GM19467 (cell line): ENCODE measurements around the gene VLDLR.

ENCODE experiments used
- ATAC-seq: cut with Tn5 transposase; IDR thresholded peaks from one replicate; pipeline ENCODE4 v1.9.1; 2021; ENCODE audit warnings: mild to moderate bottlenecking, moderate library complexity; ENCODE audit not compliant: unreplicated experiment

The VLDLR gene

GRCh38 chr9:2662496-2662895 lies 40.9 kb downstream of the VLDLR start:
- no peak for ATAC-seq

GRCh38 chr9:2663461-2664173 lies 42.0 kb downstream of the VLDLR start:
- ATAC-seq, result no peak

- no peak for ATAC-seq
Observed at GRCh38 chr9:2664174-2665065, 42.8 kb downstream of the VLDLR start.

- ATAC-seq, result no peak
Observed at GRCh38 chr9:2666569-2666968, 45.0 kb downstream of the VLDLR start.

- ATAC-seq, result no peak
Observed at GRCh38 chr9:2673161-2673560, 51.6 kb downstream of the VLDLR start.

- no peak for ATAC-seq
Observed at GRCh38 chr9:2674141-2674824, 52.7 kb downstream of the VLDLR start.

GRCh38 chr9:2675834-2676233 lies 54.2 kb downstream of the VLDLR start:
- ATAC-seq, result no peak

- no peak for ATAC-seq
Observed at GRCh38 chr9:2676466-2676865, 54.9 kb downstream of the VLDLR start.

GRCh38 chr9:2677915-2678889 lies 56.6 kb downstream of the VLDLR start:
- no peak for ATAC-seq

- no peak for ATAC-seq
Observed at GRCh38 chr9:2679011-2679410, 57.4 kb downstream of the VLDLR start.

- ATAC-seq, result no peak
Observed at GRCh38 chr9:2681981-2682380, 60.4 kb downstream of the VLDLR start.

- ATAC-seq, result no peak
Observed at GRCh38 chr9:2686911-2687310, 65.3 kb downstream of the VLDLR start.

GRCh38 chr9:2688636-2689035 lies 67.0 kb downstream of the VLDLR start:
- ATAC-seq, result no peak

GRCh38 chr9:2691212-2691611 lies 69.6 kb downstream of the VLDLR start:
- no peak for ATAC-seq

- no peak for ATAC-seq
Observed at GRCh38 chr9:2691626-2692025, 70.0 kb downstream of the VLDLR start.

- no peak for ATAC-seq
Observed at GRCh38 chr9:2693056-2693455, 71.5 kb downstream of the VLDLR start.

GRCh38 chr9:2697492-2697891 lies 75.9 kb downstream of the VLDLR start:
- no peak for ATAC-seq

- no peak for ATAC-seq
Observed at GRCh38 chr9:2700398-2700797, 78.8 kb downstream of the VLDLR start.

GRCh38 chr9:2700909-2701550 lies 79.4 kb downstream of the VLDLR start:
- no peak for ATAC-seq

GRCh38 chr9:2704504-2704903 lies 82.9 kb downstream of the VLDLR start:
- ATAC-seq, result no peak
